B cell (primary cell): ENCODE measurements around the gene LRSAM1. TPM values are rescaled to one million over a fixed set of nuclear protein-coding genes. Genes with fewer than 3 reads are reported as not detected.

Experiments
- ATAC-seq: fragments of 200-7000 bp; cut with Tn5 transposase; one replicate; pipeline ENCODE4 v1.10.0; 2021; ENCODE audit warnings: low read depth, mild to moderate bottlenecking, moderate number of reproducible peaks, moderate library complexity
- CTCF ChIA-PET: fragments of 350-600 bp; sonication (Branson Sonifier 250); formaldehyde crosslinking; loops from one replicate; lab custom pipeline; 2021; ENCODE audit warnings: antibody characterized with exemption, inconsistent platforms; lab: Charles Lee
- POLR2A ChIA-PET: fragments of 350-600 bp; sonication (Branson Sonifier 250); formaldehyde crosslinking; loops from one replicate; lab custom pipeline; 2021; ENCODE audit warnings: antibody characterized with exemption; lab: Charles Lee
- DNase-seq: peaks from one replicate; pipeline ENCODE4 v3.0.0; 2013
- H2AFZ ChIP-seq: 2 replicates; pipeline ENCODE4 v1.6.1; 2012; ENCODE audit warnings: mild to moderate bottlenecking, low read depth, low read length; ENCODE audit not compliant: insufficient read depth, poor library complexity, severe bottlenecking
- H3K27ac ChIP-seq, 2 donors: 1 replicate in 1 of 2; 2 replicates in 1 of 2; pipeline ENCODE4 v1.5.1; 2012 to 2013; ENCODE audit warnings: low read length in 2 of 2, mild to moderate bottlenecking in 2 of 2, moderate library complexity in 1 of 2
- H3K27me3 ChIP-seq, 4 experiments: fragments of 200-600 bp in 1 of 4; sonication (generic) in 1 of 4; replicated peaks in 1 of 4; 1 replicate in 2 of 4; 2 replicates in 2 of 4; pipeline versions ENCODE4 v1.6.1 to v1.7.0; 2013 to 2016; ENCODE audit warnings: low read length in 3 of 4, mild to moderate bottlenecking in 2 of 4, mixed read lengths in 1 of 4, moderate library complexity in 1 of 4; ENCODE audit not compliant: insufficient read depth in 4 of 4, control insufficient read depth in 3 of 4; ENCODE audit errors: control extremely low read depth in 1 of 4
- H3K36me3 ChIP-seq, 2 experiments: replicated peaks in 1 of 2; 1 replicate in 1 of 2; 2 replicates in 1 of 2; pipeline versions ENCODE4 v1.6.1 to v1.7.1; 2013; ENCODE audit warnings: low read length in 1 of 2; ENCODE audit not compliant: insufficient read depth in 2 of 2, control insufficient read depth in 1 of 2; ENCODE audit errors: control extremely low read depth in 1 of 2, extremely low read depth in 1 of 2
- H3K4me1 ChIP-seq, 2 donors: fragments of 200-600 bp in 1 of 2; sonication (generic) in 1 of 2; 1 replicate in 1 of 2; 2 replicates in 1 of 2; pipeline versions ENCODE4 v1.5.1 to v1.6.1; 2013 to 2017; ENCODE audit warnings: low read length in 2 of 2; ENCODE audit not compliant: control insufficient read depth in 2 of 2, insufficient read depth in 2 of 2
- H3K4me2 ChIP-seq: replicated peaks from 2 replicates; pipeline ENCODE3; 2012; ENCODE audit warnings: mild to moderate bottlenecking, low read depth, low read length; ENCODE audit not compliant: poor library complexity, severe bottlenecking
- H3K4me3 ChIP-seq, 5 experiments: fragments of 200-600 bp in 1 of 5; sonication (generic) in 1 of 5; 1 replicate in 3 of 5; 2 replicates in 2 of 5; pipeline versions ENCODE4 v1.5.1 to v1.7.0; 2011 to 2016; ENCODE audit warnings: low read length in 4 of 5, mild to moderate bottlenecking in 4 of 5, low read depth in 2 of 5, control low read depth in 1 of 5, moderate library complexity in 1 of 5; ENCODE audit not compliant: insufficient read depth in 1 of 5; ENCODE audit errors: control extremely low read depth in 1 of 5, extremely low read depth in 1 of 5
- H3K79me2 ChIP-seq: fragments of 200-600 bp; sonication (generic); one replicate; pipeline ENCODE4 v1.6.0; 2016; ENCODE audit warnings: low read length; ENCODE audit not compliant: control insufficient read depth, insufficient read depth
- H3K9ac ChIP-seq: fragments of 200-600 bp; sonication (generic); 2 replicates; pipeline ENCODE4 v1.6.1; 2017; ENCODE audit warnings: mild to moderate bottlenecking, low read length, moderate library complexity
- H3K9me3 ChIP-seq, 3 donors: one replicate each; pipeline versions ENCODE4 v1.6.1 to v1.7.1; 2013; ENCODE audit warnings: low read length in 2 of 3; ENCODE audit not compliant: control insufficient read depth in 2 of 3, insufficient read depth in 1 of 3; ENCODE audit errors: control extremely low read depth in 1 of 3
- H4K20me1 ChIP-seq: 2 replicates; pipeline ENCODE4 v1.6.0; 2012; ENCODE audit warnings: mild to moderate bottlenecking, low read length; ENCODE audit not compliant: insufficient read depth, control insufficient read depth, poor library complexity, severe bottlenecking
- H3K27ac Mint-ChIP-seq: one replicate; pipeline ENCODE4 v1.8.0; 2021; ENCODE audit warnings: mixed read lengths
- H3K27me3 Mint-ChIP-seq: one replicate; pipeline ENCODE4 v1.8.0; 2021; ENCODE audit warnings: mixed read lengths
- H3K4me1 Mint-ChIP-seq: one replicate; pipeline ENCODE4 v1.8.0; 2021; ENCODE audit warnings: mixed read lengths
- H3K4me3 Mint-ChIP-seq: one replicate; pipeline ENCODE4 v1.8.0; 2021; ENCODE audit warnings: mixed read lengths
- H3K9me3 Mint-ChIP-seq: one replicate; pipeline ENCODE4 v1.8.0; 2022; ENCODE audit warnings: mixed read lengths; ENCODE audit not compliant: insufficient read depth
- CTCF ChIP-seq: fragments of 200-600 bp; IDR thresholded peaks from one replicate; pipeline ENCODE4 v1.8.0; 2022; ENCODE audit warnings: antibody characterized with exemption, mild to moderate bottlenecking
- EZH2 ChIP-seq: IDR thresholded peaks from 2 replicates; pipeline ENCODE4 v1.6.1; 2012; ENCODE audit warnings: borderline replicate concordance, low read depth, mild to moderate bottlenecking, moderate library complexity, low read length; ENCODE audit not compliant: insufficient read depth, poor library complexity, severe bottlenecking
- WGBS: methylation state at CpG from one replicate; pipeline ENCODE4 v1.1.5; 2013; ENCODE audit warnings: missing lambda C conversion rate; ENCODE audit not compliant: insufficient coverage; 5-methylcytosine and 5-hydroxymethylcytosine counted together
- intact Hi-C: fragments of 100-400 bp; cut with micrococcal nuclease; formaldehyde crosslinking; loops from one replicate; pipeline ENCODE4 v1.10.0; 2022
- polyA plus RNA-seq: library from polyadenylated mRNA; depleted of rRNA; stranded (reverse); fragments of >200 nt; gene quantifications from 2 replicates; pipeline ENCODE4 v1.2.3, GENCODE V29; 2012
- total RNA-seq, 2 donors: library from RNA; stranded (reverse); fragments of 120-200 nt in 1 of 2; gene quantifications; 1 replicate in 1 of 2; 2 replicates in 1 of 2; pipeline versions ENCODE4 v1.2.3 to v1.2.4, GENCODE V29; 2013 to 2022

The LRSAM1 gene
- total and polyA plus RNA-seq, 2 donors (not counting 1 experiment from before 2014, with no cell fraction given): 30.6 to 39.8 TPM

GRCh38 chr9:127467621-127468020 lies 16.3 kb downstream of the LRSAM1 start:
- no peak overlapping the region for H3K9ac ChIP-seq
- ATAC-seq (no peak), DNase-seq (peak; percentile 2)
- H3K4me3 ChIP-seq: no peak overlapping the region
- Mint-ChIP-seq H3K4me1 (no peaks in the 10 kb centered on the region), H3K27me3 (no peaks in the 10 kb centered on the region), H3K4me3 (no peak overlapping the region), H3K9me3 (no peaks in the 10 kb centered on the region), H3K27ac (no peak overlapping the region)
- no peak overlapping the region for H2AFZ ChIP-seq
- H3K9me3 ChIP-seq: no peaks in the 10 kb centered on the region
- WGBS: 98% methylated on average over 12 of the region's 14 CpGs
- no peak overlapping the region for H3K27ac ChIP-seq
- peaks cover 0 to 45% of the 10 kb centered on the region in 2 experiments for H3K36me3 ChIP-seq
- no peak overlapping the region for H3K4me2 ChIP-seq
- no peaks in the 10 kb centered on the region for H4K20me1 ChIP-seq
- TF ChIP-seq CTCF (no peak), EZH2 (no peak)
- intact Hi-C loops: no loop called here
- ChIA-PET CTCF (no interaction called here), POLR2A (no interaction called here)
- no peaks in the 10 kb centered on the region for H3K4me1 ChIP-seq
- no peaks in the 10 kb centered on the region for H3K79me2 ChIP-seq
- H3K27me3 ChIP-seq: no peaks in the 10 kb centered on the region

DNA sequence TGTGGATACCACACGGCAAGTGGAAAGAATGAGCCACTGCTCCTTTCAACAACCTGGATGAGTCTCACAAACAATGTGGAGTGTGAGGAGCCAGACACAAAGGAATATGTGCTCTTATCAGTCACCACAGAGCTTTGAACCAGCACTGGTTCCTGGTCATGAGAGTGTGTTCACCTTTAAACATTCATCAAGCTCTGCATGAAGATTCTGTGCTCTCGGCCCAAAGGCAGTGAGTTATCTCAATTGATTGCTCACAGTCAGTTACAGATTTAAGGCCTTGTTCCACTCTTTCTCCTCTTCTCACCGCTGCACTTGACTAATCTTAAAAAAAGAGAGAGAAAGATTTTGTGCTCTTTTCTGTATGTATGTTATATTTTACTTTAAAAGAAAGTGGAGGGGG lies 19.4 kb downstream of the LRSAM1 start:
- Mint-ChIP-seq H3K27ac (no peak overlapping the region), H3K9me3 (no peaks in the 10 kb centered on the region), H3K4me1 (no peaks in the 10 kb centered on the region), H3K27me3 (no peaks in the 10 kb centered on the region), H3K4me3 (no peak overlapping the region)
- Histone ChIP-seq H3K27ac (no peak overlapping the region), H3K4me2 (no peak overlapping the region), H2AFZ (no peak overlapping the region), H3K4me3 (no peak overlapping the region), H3K36me3 (peaks cover 0 to 32% of the 10 kb centered on the region in 2 experiments), H3K4me1 (no peaks in the 10 kb centered on the region), H3K9me3 (no peaks in the 10 kb centered on the region), H3K79me2 (no peaks in the 10 kb centered on the region), H3K27me3 (no peaks in the 10 kb centered on the region), H3K9ac (no peak overlapping the region), H4K20me1 (no peaks in the 10 kb centered on the region)
- ATAC-seq: no peak
- DNase-seq: no peak
- TF ChIP-seq EZH2: no peak
- TF ChIP-seq CTCF: no peak
- ChIA-PET CTCF (no interaction called here), POLR2A (no interaction called here)
- 100% methylated on average over 1 of the region's 3 CpGs for WGBS
- intact Hi-C loops: no loop called here
